ENCODE measurements around the gene SAMD4A.

SAMD4A gene

DNA sequence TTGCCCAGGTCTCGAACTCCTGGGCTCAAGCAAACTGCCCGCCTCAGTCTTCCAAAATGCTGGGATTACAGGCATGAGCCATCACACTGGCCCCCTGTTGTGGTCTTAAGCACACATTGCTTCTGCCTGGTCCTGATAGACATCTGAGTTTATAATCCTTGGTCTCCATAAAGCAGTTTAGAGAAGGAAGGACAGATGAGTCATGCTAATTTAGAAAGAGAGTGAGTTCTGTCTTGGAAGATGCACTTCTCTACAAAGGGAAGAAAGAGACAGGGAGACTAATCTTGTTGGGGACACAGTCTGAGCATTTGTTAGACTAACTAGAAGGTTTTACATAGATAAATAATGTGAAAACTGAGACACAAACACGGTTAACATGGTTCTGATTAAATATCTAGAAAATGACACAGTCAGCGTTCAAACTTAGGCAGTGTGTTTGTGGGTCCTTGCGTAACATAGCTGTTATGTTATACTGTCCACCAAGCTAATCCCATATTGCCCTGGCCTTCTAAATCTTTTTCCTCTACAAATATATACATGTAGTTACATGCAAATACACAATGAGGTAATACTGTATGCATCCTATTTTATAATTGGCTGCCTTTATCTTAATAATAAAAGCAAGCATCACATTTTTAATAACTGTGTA is 31.0 kb downstream of the SAMD4A start:
- Histone ChIP-seq H3K36me3 (ENCODE audit: control insufficient read depth, insufficient read depth, low read length) (no peaks in the 10 kb centered on the region), H3K9ac (ENCODE audit: low read length) (no peak overlapping the region), H3K4me3 (ENCODE audit: low read depth, low read length) (no peak overlapping the region), H3K27ac (ENCODE audit: low read depth, low read length) (no peak overlapping the region), H3K9me3 (ENCODE audit: control insufficient read depth, insufficient read depth, low read depth, low read length) (no peaks in the 10 kb centered on the region), H3K4me1 (ENCODE audit: control insufficient read depth, insufficient read depth, low read length) (peaks cover 7% of the 10 kb centered on the region; the same call in 1 of the 2 replicates), H3K27me3 (ENCODE audit: control insufficient read depth, insufficient read depth, low read length) (no peaks in the 10 kb centered on the region)

DNA sequence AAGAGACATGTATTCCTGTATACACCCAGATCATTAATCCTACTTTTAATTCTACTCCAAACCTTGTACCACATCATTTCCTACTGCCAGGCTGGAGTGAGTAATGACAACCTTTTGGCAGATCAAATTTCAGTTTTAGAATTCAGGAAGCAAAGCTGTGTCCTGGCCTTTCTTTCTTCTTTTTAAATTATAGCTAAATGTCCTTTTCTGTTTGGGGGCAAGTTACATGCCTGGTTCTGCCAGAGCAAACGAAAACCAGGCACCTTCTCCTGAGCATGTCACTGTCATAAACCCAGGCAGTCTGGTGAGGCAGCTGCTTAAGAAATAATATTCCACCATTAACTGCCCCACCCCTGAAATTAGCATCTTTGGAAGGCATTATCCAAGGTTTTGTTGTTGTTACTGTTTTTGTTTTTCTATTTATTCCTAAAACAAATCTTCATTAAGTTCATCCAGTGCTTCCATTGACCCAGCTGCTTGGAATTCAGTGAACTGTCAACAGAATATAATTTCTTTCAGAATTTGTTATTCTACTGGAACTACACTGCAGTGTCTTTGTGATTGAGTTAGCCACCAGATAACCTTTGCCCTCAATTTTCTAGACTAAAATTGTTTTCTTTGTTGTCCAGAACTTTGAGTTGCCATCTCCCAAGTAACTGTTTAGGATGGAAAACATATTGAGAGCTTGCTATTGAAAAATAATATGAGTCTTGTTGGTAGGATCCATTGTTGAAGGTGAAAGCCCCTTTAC is 33.2 kb downstream of the SAMD4A start:
- Histone ChIP-seq H3K9ac (ENCODE audit: low read length) (no peak overlapping the region), H3K4me3 (ENCODE audit: low read depth, low read length) (no peak overlapping the region), H3K27ac (ENCODE audit: low read depth, low read length) (peak overlapping the region; percentile 7; the same call in 1 of the 2 replicates)

GRCh38 chr14:54600717-54601109 is 33.8 kb downstream of the SAMD4A start:
- no peak overlapping the region for H3K4me3 ChIP-seq (ENCODE audit: low read depth, low read length)
- H3K4me1 ChIP-seq (ENCODE audit: control insufficient read depth, insufficient read depth, low read length): peaks cover 3% of the 10 kb centered on the region; the same call in 1 of the 2 replicates
- H3K27ac ChIP-seq (ENCODE audit: low read depth, low read length): no peak overlapping the region
- no peak overlapping the region for H3K9ac ChIP-seq (ENCODE audit: low read length)
- H3K27me3 ChIP-seq (ENCODE audit: control insufficient read depth, insufficient read depth, low read length): no peaks in the 10 kb centered on the region
- no peaks in the 10 kb centered on the region for H3K9me3 ChIP-seq (ENCODE audit: control insufficient read depth, insufficient read depth, low read depth, low read length)
- H3K36me3 ChIP-seq (ENCODE audit: control insufficient read depth, insufficient read depth, low read length): no peaks in the 10 kb centered on the region

More for the DNA sequence above, 33.2 kb downstream of the SAMD4A start:
- Histone ChIP-seq H3K4me1 (ENCODE audit: control insufficient read depth, insufficient read depth, low read length) (peaks cover 3% of the 10 kb centered on the region; the same call in 1 of the 2 replicates), H3K9me3 (ENCODE audit: control insufficient read depth, insufficient read depth, low read depth, low read length) (no peaks in the 10 kb centered on the region), H3K27me3 (ENCODE audit: control insufficient read depth, insufficient read depth, low read length) (no peaks in the 10 kb centered on the region), H3K36me3 (ENCODE audit: control insufficient read depth, insufficient read depth, low read length) (no peaks in the 10 kb centered on the region)

DNA sequence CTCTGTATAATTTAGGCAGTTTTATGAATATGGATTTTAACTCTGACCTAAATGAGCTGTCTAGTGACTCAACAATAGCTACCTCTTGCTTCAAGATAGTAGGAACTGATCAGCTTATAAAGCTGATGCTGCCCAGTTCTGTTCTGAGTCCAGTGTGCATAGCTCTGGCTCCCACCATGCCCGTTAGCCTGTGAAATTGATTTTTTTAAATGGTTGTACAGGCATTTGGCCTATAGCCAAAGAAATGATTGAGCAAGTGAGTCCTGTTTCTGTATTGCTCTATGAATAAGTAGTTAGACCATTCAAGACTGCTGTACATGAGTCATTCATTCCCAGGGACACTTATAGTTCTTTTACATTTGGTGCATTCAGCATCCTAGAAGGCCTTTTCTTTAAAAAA is 36.4 kb downstream of the SAMD4A start:
- Histone ChIP-seq H3K27ac (ENCODE audit: low read depth, low read length) (no peak overlapping the region), H3K9me3 (ENCODE audit: control insufficient read depth, insufficient read depth, low read depth, low read length) (no peaks in the 10 kb centered on the region), H3K9ac (ENCODE audit: low read length) (no peak overlapping the region), H3K36me3 (ENCODE audit: control insufficient read depth, insufficient read depth, low read length) (no peaks in the 10 kb centered on the region), H3K4me3 (ENCODE audit: low read depth, low read length) (no peak overlapping the region), H3K27me3 (ENCODE audit: control insufficient read depth, insufficient read depth, low read length) (no peaks in the 10 kb centered on the region), H3K4me1 (ENCODE audit: control insufficient read depth, insufficient read depth, low read length) (peaks cover 13% of the 10 kb centered on the region)

GRCh38 chr14:54606178-54606577 is 39.2 kb downstream of the SAMD4A start:
- Histone ChIP-seq H3K4me3 (ENCODE audit: low read depth, low read length) (no peak overlapping the region), H3K27me3 (ENCODE audit: control insufficient read depth, insufficient read depth, low read length) (no peaks in the 10 kb centered on the region), H3K9ac (ENCODE audit: low read length) (no peak overlapping the region), H3K4me1 (ENCODE audit: control insufficient read depth, insufficient read depth, low read length) (peaks cover 9% of the 10 kb centered on the region), H3K36me3 (ENCODE audit: control insufficient read depth, insufficient read depth, low read length) (no peaks in the 10 kb centered on the region; the same call in 1 of the 2 replicates), H3K27ac (ENCODE audit: low read depth, low read length) (no peak overlapping the region), H3K9me3 (ENCODE audit: control insufficient read depth, insufficient read depth, low read depth, low read length) (peaks cover 6% of the 10 kb centered on the region; the same call in 1 of the 2 replicates)

DNA sequence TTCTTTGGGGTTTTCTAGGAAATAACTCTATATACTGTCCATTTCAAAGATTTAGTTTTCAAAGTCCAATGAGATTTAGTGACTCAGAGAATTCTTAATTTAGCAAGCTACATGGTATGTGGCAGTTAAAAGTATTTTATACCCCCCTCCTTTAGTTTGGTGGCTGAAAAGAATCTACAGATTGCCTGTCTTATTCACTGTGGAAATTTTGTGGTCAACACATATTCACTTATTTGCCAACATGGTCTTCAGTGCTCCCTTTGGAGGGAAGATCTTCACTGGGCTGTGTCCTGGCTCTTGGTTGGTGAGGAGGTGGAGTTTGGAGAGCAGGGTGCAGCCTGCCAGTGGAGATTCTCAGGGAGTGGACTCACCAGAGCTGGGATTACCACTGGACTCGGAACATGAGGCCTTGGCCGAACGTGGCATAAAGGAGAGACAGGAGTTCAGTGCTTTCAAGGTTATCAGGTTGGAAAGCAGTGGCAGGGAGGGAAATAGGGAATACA is 39.8 kb downstream of the SAMD4A start:
- H3K4me3 ChIP-seq (ENCODE audit: low read depth, low read length): no peak overlapping the region
- H3K9ac ChIP-seq (ENCODE audit: low read length): no peak overlapping the region
- peaks cover 9% of the 10 kb centered on the region for H3K4me1 ChIP-seq (ENCODE audit: control insufficient read depth, insufficient read depth, low read length)
- no peaks in the 10 kb centered on the region for H3K27me3 ChIP-seq (ENCODE audit: control insufficient read depth, insufficient read depth, low read length)
- no peak overlapping the region for H3K27ac ChIP-seq (ENCODE audit: low read depth, low read length)
- H3K9me3 ChIP-seq (ENCODE audit: control insufficient read depth, insufficient read depth, low read depth, low read length): peaks cover 6% of the 10 kb centered on the region; the same call in 1 of the 2 replicates
- no peaks in the 10 kb centered on the region; the same call in 1 of the 2 replicates for H3K36me3 ChIP-seq (ENCODE audit: control insufficient read depth, insufficient read depth, low read length)

DNA sequence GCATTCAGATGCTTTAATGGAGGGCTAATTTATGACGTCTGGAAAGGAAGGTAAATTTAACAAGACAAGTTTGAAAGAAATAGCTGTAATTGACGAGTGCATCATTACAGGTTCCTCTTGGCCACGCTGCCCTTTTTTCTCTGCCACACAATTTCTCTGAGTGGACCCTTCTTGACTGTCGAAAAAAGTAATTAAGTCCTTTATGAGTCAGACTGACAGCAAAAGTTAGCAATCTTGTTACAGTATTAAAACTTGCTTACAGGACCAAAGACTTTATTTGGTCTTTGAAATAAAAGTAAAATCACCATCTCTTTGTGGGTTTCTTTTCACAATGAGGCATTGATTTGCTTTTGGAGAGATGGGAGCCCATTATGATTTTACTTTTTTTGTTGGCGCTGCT is 42.6 kb downstream of the SAMD4A start:
- Histone ChIP-seq H3K36me3 (ENCODE audit: control insufficient read depth, insufficient read depth, low read length) (no peaks in the 10 kb centered on the region; the same call in 1 of the 2 replicates), H3K27ac (ENCODE audit: low read depth, low read length) (no peak overlapping the region), H3K4me1 (ENCODE audit: control insufficient read depth, insufficient read depth, low read length) (peaks cover 9% of the 10 kb centered on the region), H3K27me3 (ENCODE audit: control insufficient read depth, insufficient read depth, low read length) (no peaks in the 10 kb centered on the region), H3K9me3 (ENCODE audit: control insufficient read depth, insufficient read depth, low read depth, low read length) (peaks cover 6% of the 10 kb centered on the region; the same call in 1 of the 2 replicates), H3K9ac (ENCODE audit: low read length) (no peak overlapping the region), H3K4me3 (ENCODE audit: low read depth, low read length) (no peak overlapping the region)

GRCh38 chr14:54610051-54610977 is 43.4 kb downstream of the SAMD4A start:
- no peak overlapping the region for H3K9ac ChIP-seq (ENCODE audit: low read length)
- peaks cover 9% of the 10 kb centered on the region for H3K4me1 ChIP-seq (ENCODE audit: control insufficient read depth, insufficient read depth, low read length)
- no peaks in the 10 kb centered on the region; the same call in 1 of the 2 replicates for H3K36me3 ChIP-seq (ENCODE audit: control insufficient read depth, insufficient read depth, low read length)
- H3K9me3 ChIP-seq (ENCODE audit: control insufficient read depth, insufficient read depth, low read depth, low read length): peaks cover 6% of the 10 kb centered on the region; the same call in 1 of the 2 replicates
- no peaks in the 10 kb centered on the region for H3K27me3 ChIP-seq (ENCODE audit: control insufficient read depth, insufficient read depth, low read length)
- H3K4me3 ChIP-seq (ENCODE audit: low read depth, low read length): no peak overlapping the region
- H3K27ac ChIP-seq (ENCODE audit: low read depth, low read length): no peak overlapping the region

- 0 out of 2 replicates have a peak, but pooled peaks cover 1% of the 10 kb centered on the region for H3K9me3 ChIP-seq (ENCODE audit: control insufficient read depth, insufficient read depth, low read depth, low read length)
- H3K4me1 ChIP-seq (ENCODE audit: control insufficient read depth, insufficient read depth, low read length): no peaks in the 10 kb centered on the region
- no peak overlapping the region for H3K9ac ChIP-seq (ENCODE audit: low read length)
- no peak overlapping the region for H3K4me3 ChIP-seq (ENCODE audit: low read depth, low read length)
- H3K27ac ChIP-seq (ENCODE audit: low read depth, low read length): no peak overlapping the region
- H3K36me3 ChIP-seq (ENCODE audit: control insufficient read depth, insufficient read depth, low read length): no peaks in the 10 kb centered on the region; the same call in 1 of the 2 replicates
- no peaks in the 10 kb centered on the region for H3K27me3 ChIP-seq (ENCODE audit: control insufficient read depth, insufficient read depth, low read length)
Measured at GRCh38 chr14:54614296-54614695, 47.4 kb downstream of the SAMD4A start.

DNA sequence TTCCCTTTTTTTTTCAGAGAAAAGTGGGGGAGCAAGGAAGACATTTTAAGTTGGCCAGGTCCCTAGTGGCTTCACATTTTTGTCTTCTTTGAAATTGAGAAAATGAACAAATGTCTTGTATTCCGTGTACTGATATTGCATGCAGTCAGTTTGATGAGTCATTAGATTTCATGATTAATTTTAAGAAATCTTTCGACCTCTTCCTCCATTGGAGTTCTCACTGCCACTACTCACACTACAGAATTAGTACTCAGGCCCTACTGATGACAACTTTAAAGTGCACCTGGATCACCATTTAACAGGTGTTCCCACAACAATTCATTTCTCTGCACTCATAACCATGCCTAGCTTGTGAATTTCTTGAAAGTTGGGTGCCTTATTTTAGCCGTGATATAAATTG is 50.5 kb downstream of the SAMD4A start:
- no peaks in the 10 kb centered on the region for H3K36me3 ChIP-seq (ENCODE audit: control insufficient read depth, insufficient read depth, low read length)
- H3K27ac ChIP-seq (ENCODE audit: low read depth, low read length): no peak overlapping the region
- no peak overlapping the region for H3K4me3 ChIP-seq (ENCODE audit: low read depth, low read length)
- H3K4me1 ChIP-seq (ENCODE audit: control insufficient read depth, insufficient read depth, low read length): no peaks in the 10 kb centered on the region
- H3K9ac ChIP-seq (ENCODE audit: low read length): no peak overlapping the region
- no peaks in the 10 kb centered on the region for H3K9me3 ChIP-seq (ENCODE audit: control insufficient read depth, insufficient read depth, low read depth, low read length)
- no peaks in the 10 kb centered on the region for H3K27me3 ChIP-seq (ENCODE audit: control insufficient read depth, insufficient read depth, low read length)
